ENCODE measurements around the gene NUDT21. TPM values are rescaled to one million over a fixed set of nuclear protein-coding genes. Genes with fewer than 3 reads are reported as not detected.

The NUDT21 gene
- total RNA-seq, 5 donors from 2014 or later (not counting 1 experiment from before 2014, with no cell fraction given): 90.0 to 98.8 (median 98.4) TPM

- Mint-ChIP-seq H3K9me3 (no peaks in the 10 kb centered on the region), H3K27ac (peak overlapping the region; percentile 12 to 61), H3K27me3 (no peaks in the 10 kb centered on the region), H3K36me3 (peaks cover 2% of the 10 kb centered on the region), H3K4me1 (peaks cover 46 to 50% (median 48%) of the 10 kb centered on the region in 3 donors), H3K4me3 (peak overlapping the region in 1 of 3 donors; percentile 8)
- no peak overlapping the region for H3K4me3 ChIP-seq (ENCODE audit: control insufficient read depth in 1 of 2, extremely low read depth in 1 of 2, low read length in 1 of 2)
- 91% methylated on average over 5 of the region's 5 CpGs for WGBS (ENCODE audit: insufficient coverage)
- H3K27ac ChIP-seq (ENCODE audit: low read length): no peak overlapping the region
- ATAC-seq (replicated peaks in 1 of 4) (no peak), DNase-seq (no peak)
- POLR2A ChIA-PET: no interaction called here
- no peaks in the 10 kb centered on the region for H3K9me3 ChIP-seq
- no peaks in the 10 kb centered on the region for H3K27me3 ChIP-seq (replicated peaks in 1 of 2; ENCODE audit: control insufficient read depth in 2 of 2, extremely low read depth in 1 of 2, insufficient read depth in 2 of 2, low read length in 1 of 2)
- no peaks in the 10 kb centered on the region for H3K36me3 ChIP-seq (ENCODE audit: control insufficient read depth in 2 of 2, extremely low read depth in 1 of 2, insufficient read depth in 1 of 2, low read length in 1 of 2)
- CTCF ChIA-PET: no interaction called here
- peaks cover 7 to 18% of the 10 kb centered on the region in 2 experiments for H3K4me1 ChIP-seq (ENCODE audit: control insufficient read depth in 1 of 2, extremely low read depth in 1 of 2, insufficient read depth in 2 of 2, low read length in 2 of 2)
Observed at GRCh38 chr16:56421976-56422669, 29.0 kb downstream of the NUDT21 start.

GRCh38 chr16:56421313-56421712, 29.8 kb downstream of the NUDT21 start:
- Histone ChIP-seq H3K27ac (ENCODE audit: low read length) (no peak overlapping the region), H3K27me3 (replicated peaks in 1 of 2; ENCODE audit: control insufficient read depth in 2 of 2, extremely low read depth in 1 of 2, insufficient read depth in 2 of 2, low read length in 1 of 2) (no peaks in the 10 kb centered on the region), H3K9me3 (no peaks in the 10 kb centered on the region), H3K4me1 (ENCODE audit: control insufficient read depth in 1 of 2, extremely low read depth in 1 of 2, insufficient read depth in 2 of 2, low read length in 2 of 2) (peaks cover 7 to 18% of the 10 kb centered on the region in 2 experiments), H3K36me3 (ENCODE audit: control insufficient read depth in 2 of 2, extremely low read depth in 1 of 2, insufficient read depth in 1 of 2, low read length in 1 of 2) (no peaks in the 10 kb centered on the region), H3K4me3 (ENCODE audit: control insufficient read depth in 1 of 2, extremely low read depth in 1 of 2, low read length in 1 of 2) (no peak overlapping the region)
- Mint-ChIP-seq H3K4me1 (peaks cover 48 to 50% (median 49%) of the 10 kb centered on the region in 3 donors), H3K36me3 (peaks cover 2% of the 10 kb centered on the region), H3K9me3 (no peaks in the 10 kb centered on the region), H3K27me3 (no peaks in the 10 kb centered on the region), H3K27ac (no peak overlapping the region), H3K4me3 (peak overlapping the region in 1 of 3 donors; percentile 8)
- DNase-seq: no peak
- ChIA-PET POLR2A (no interaction called here), CTCF (no interaction called here)
- no peak for ATAC-seq (replicated peaks in 1 of 4)
- WGBS (ENCODE audit: insufficient coverage): no CpG with 5 or more reads among the region's 2 CpGs

- Mint-ChIP-seq H3K9me3 (no peaks in the 10 kb centered on the region), H3K27ac (no peak overlapping the region), H3K4me1 (peaks cover 49 to 50% (median 49%) of the 10 kb centered on the region in 3 donors), H3K4me3 (no peak overlapping the region), H3K27me3 (no peaks in the 10 kb centered on the region), H3K36me3 (peaks cover 5% of the 10 kb centered on the region)
- H3K9me3 ChIP-seq: no peaks in the 10 kb centered on the region
- H3K36me3 ChIP-seq (ENCODE audit: control insufficient read depth in 2 of 2, extremely low read depth in 1 of 2, insufficient read depth in 1 of 2, low read length in 1 of 2): no peaks in the 10 kb centered on the region
- H3K27ac ChIP-seq (ENCODE audit: low read length): no peak overlapping the region
- CTCF ChIA-PET: interaction anchor here in 1 of 2 donors (0.7 kb wide), 1 partner anchor 1327 kb away, joined by 8 read pairs; no protein-coding TSS in a partner anchor
- ATAC-seq (replicated peaks in 1 of 4) (no peak), DNase-seq (no peak)
- H3K4me3 ChIP-seq (ENCODE audit: control insufficient read depth in 1 of 2, extremely low read depth in 1 of 2, low read length in 1 of 2): no peak overlapping the region
- POLR2A ChIA-PET: interaction anchor here (0.6 to 0.7 kb wide), 4 partner anchors 13 to 1486 kb away, joined by 3 to 4 read pairs (median 3); no protein-coding TSS in a partner anchor
- H3K4me1 ChIP-seq (ENCODE audit: control insufficient read depth in 1 of 2, extremely low read depth in 1 of 2, insufficient read depth in 2 of 2, low read length in 2 of 2): peaks cover 7 to 15% of the 10 kb centered on the region in 2 experiments
- no peaks in the 10 kb centered on the region for H3K27me3 ChIP-seq (replicated peaks in 1 of 2; ENCODE audit: control insufficient read depth in 2 of 2, extremely low read depth in 1 of 2, insufficient read depth in 2 of 2, low read length in 1 of 2)
Observed at GRCh38 chr16:56420613-56421012, 30.5 kb downstream of the NUDT21 start.

GRCh38 chr16:56419740-56420548, 31.2 kb downstream of the NUDT21 start:
- H3K36me3 ChIP-seq (ENCODE audit: control insufficient read depth in 2 of 2, extremely low read depth in 1 of 2, insufficient read depth in 1 of 2, low read length in 1 of 2): no peaks in the 10 kb centered on the region
- CTCF ChIA-PET: interaction anchor here (0.7 to 1.0 kb wide), 2 partner anchors 20 to 1328 kb away, joined by 4 to 8 read pairs; no protein-coding TSS in a partner anchor
- Mint-ChIP-seq H3K36me3 (peaks cover 5% of the 10 kb centered on the region), H3K4me1 (peaks cover 54 to 55% (median 55%) of the 10 kb centered on the region in 3 donors), H3K27ac (no peak overlapping the region), H3K27me3 (no peaks in the 10 kb centered on the region), H3K9me3 (no peaks in the 10 kb centered on the region), H3K4me3 (no peak overlapping the region)
- DNase-seq (no peak), ATAC-seq (replicated peaks in 1 of 4) (no peak)
- POLR2A ChIA-PET: interaction anchor here (0.6 to 0.7 kb wide), 3 partner anchors 14 to 1485 kb away, joined by 3 to 4 read pairs (median 3); no protein-coding TSS in a partner anchor
- no peaks in the 10 kb centered on the region for H3K27me3 ChIP-seq (replicated peaks in 1 of 2; ENCODE audit: control insufficient read depth in 2 of 2, extremely low read depth in 1 of 2, insufficient read depth in 2 of 2, low read length in 1 of 2)
- no peaks in the 10 kb centered on the region for H3K9me3 ChIP-seq
- no peak overlapping the region for H3K27ac ChIP-seq (ENCODE audit: low read length)
- no peak overlapping the region for H3K4me3 ChIP-seq (ENCODE audit: control insufficient read depth in 1 of 2, extremely low read depth in 1 of 2, low read length in 1 of 2)
- peaks cover 7 to 15% of the 10 kb centered on the region in 2 experiments for H3K4me1 ChIP-seq (ENCODE audit: control insufficient read depth in 1 of 2, extremely low read depth in 1 of 2, insufficient read depth in 2 of 2, low read length in 2 of 2)
- WGBS (ENCODE audit: insufficient coverage): 98% methylated on average over 4 of the region's 8 CpGs

- DNase-seq (no peak), ATAC-seq (replicated peaks in 1 of 4) (no peak)
- Mint-ChIP-seq H3K4me3 (no peak overlapping the region), H3K27me3 (no peaks in the 10 kb centered on the region), H3K36me3 (peaks cover 18% of the 10 kb centered on the region), H3K9me3 (no peaks in the 10 kb centered on the region), H3K4me1 (peaks cover 39 to 41% (median 40%) of the 10 kb centered on the region in 3 donors), H3K27ac (no peak overlapping the region)
- no peaks in the 10 kb centered on the region for H3K27me3 ChIP-seq (replicated peaks in 1 of 2; ENCODE audit: control insufficient read depth in 2 of 2, extremely low read depth in 1 of 2, insufficient read depth in 2 of 2, low read length in 1 of 2)
- H3K9me3 ChIP-seq: no peaks in the 10 kb centered on the region
- ChIA-PET CTCF (interaction anchor here in 1 of 2 donors (0.6 kb wide), 1 partner anchor 206 kb away, joined by 3 read pairs; no protein-coding TSS in a partner anchor), POLR2A (no interaction called here)
- no CpG with 5 or more reads among the region's 4 CpGs for WGBS (ENCODE audit: insufficient coverage)
- H3K4me3 ChIP-seq (ENCODE audit: control insufficient read depth in 1 of 2, extremely low read depth in 1 of 2, low read length in 1 of 2): no peak overlapping the region
- H3K27ac ChIP-seq (ENCODE audit: low read length): no peak overlapping the region
- H3K4me1 ChIP-seq (ENCODE audit: control insufficient read depth in 1 of 2, extremely low read depth in 1 of 2, insufficient read depth in 2 of 2, low read length in 2 of 2): peaks cover 0 to 2% of the 10 kb centered on the region in 2 experiments
- peaks cover 0 to 3% of the 10 kb centered on the region in 2 donors for H3K36me3 ChIP-seq (ENCODE audit: control insufficient read depth in 2 of 2, extremely low read depth in 1 of 2, insufficient read depth in 1 of 2, low read length in 1 of 2)
Observed at GRCh38 chr16:56417138-56417537, 34.0 kb downstream of the NUDT21 start.

GRCh38 chr16:56415875-56416274, 35.3 kb downstream of the NUDT21 start:
- ATAC-seq (replicated peaks in 1 of 4) (no peak), DNase-seq (no peak)
- ChIA-PET CTCF (no interaction called here), POLR2A (interaction anchor here in 1 of 2 donors (0.6 kb wide), 1 partner anchor 790 kb away, joined by 3 read pairs; no protein-coding TSS in a partner anchor)
- Mint-ChIP-seq H3K4me3 (no peak overlapping the region), H3K27me3 (no peaks in the 10 kb centered on the region), H3K4me1 (peaks cover 30 to 33% (median 31%) of the 10 kb centered on the region in 3 donors), H3K36me3 (peaks cover 23% of the 10 kb centered on the region), H3K9me3 (no peaks in the 10 kb centered on the region), H3K27ac (no peak overlapping the region)
- Histone ChIP-seq H3K9me3 (no peaks in the 10 kb centered on the region), H3K4me1 (ENCODE audit: control insufficient read depth in 1 of 2, extremely low read depth in 1 of 2, insufficient read depth in 2 of 2, low read length in 2 of 2) (no peaks in the 10 kb centered on the region), H3K36me3 (ENCODE audit: control insufficient read depth in 2 of 2, extremely low read depth in 1 of 2, insufficient read depth in 1 of 2, low read length in 1 of 2) (peaks cover 0 to 11% of the 10 kb centered on the region in 2 donors), H3K27me3 (replicated peaks in 1 of 2; ENCODE audit: control insufficient read depth in 2 of 2, extremely low read depth in 1 of 2, insufficient read depth in 2 of 2, low read length in 1 of 2) (no peaks in the 10 kb centered on the region), H3K27ac (ENCODE audit: low read length) (no peak overlapping the region), H3K4me3 (ENCODE audit: control insufficient read depth in 1 of 2, extremely low read depth in 1 of 2, low read length in 1 of 2) (no peak overlapping the region)
- no CpG with 5 or more reads among the region's 4 CpGs for WGBS (ENCODE audit: insufficient coverage)

Measured in T-cell (primary cell).